K562 (cell line): ENCODE measurements around the gene UFC1. TPM values are rescaled to one million over a fixed set of nuclear protein-coding genes. Genes with fewer than 3 reads are reported as not detected.

Experiments
- ATF1 ChIP-seq, 2 experiments: fragments of 450-650 bp in 1 of 2; IDR thresholded peaks; 2 replicates each; pipeline ENCODE4 v1.6.1; 2016; ENCODE audit warnings: missing compliant biosample characterization in 1 of 2, missing genetic modification characterization in 1 of 2
- C11orf30 ChIP-seq: fragments of 450-650 bp; IDR thresholded peaks from 2 replicates; pipeline ENCODE4 v1.6.1; 2016; ENCODE audit warnings: low read depth, mild to moderate bottlenecking
- CXXC5 ChIP-seq: fragments of 250-450 bp; sonication (Bioruptor Pico); IDR thresholded peaks from 2 replicates; pipeline ENCODE4 v1.8.0; 2022; ENCODE audit warnings: inconsistent platforms, mild to moderate bottlenecking, moderate library complexity
- E2F3 ChIP-seq: fragments of 250-450 bp; sonication (Bioruptor Pico); IDR thresholded peaks from 2 replicates; pipeline ENCODE4 v1.4.0; 2020; ENCODE audit warnings: mild to moderate bottlenecking
- FIP1L1 ChIP-seq: fragments of 200-400 bp; formaldehyde crosslinking; IDR thresholded peaks from 2 replicates; pipeline ENCODE4 v1.6.1; 2018; ENCODE audit warnings: mild to moderate bottlenecking, low read depth, low read length; ENCODE audit not compliant: poor library complexity, severe bottlenecking
- HOXB6 ChIP-seq: fragments of 250-450 bp; sonication (Bioruptor Pico); IDR thresholded peaks from 2 replicates; pipeline ENCODE4 v1.5.1; 2022; ENCODE audit warnings: mild to moderate bottlenecking, borderline replicate concordance
- LARP7 ChIP-seq: fragments of 450-650 bp; IDR thresholded peaks from 2 replicates; pipeline ENCODE4 v1.6.1; 2016
- NELFE ChIP-seq: IDR thresholded peaks from 2 replicates; pipeline ENCODE4 v1.6.1; 2011; ENCODE audit warnings: mild to moderate bottlenecking; ENCODE audit not compliant: insufficient read depth, insufficient read length
- POLR2H ChIP-seq: IDR thresholded peaks from 2 replicates; pipeline ENCODE4 v1.6.1; 2016; ENCODE audit warnings: missing genetic modification characterization, low read depth, mild to moderate bottlenecking, control low read depth, missing compliant biosample characterization, moderate library complexity
- PPARD ChIP-seq: fragments of 250-450 bp; sonication (Bioruptor Pico); IDR thresholded peaks from 2 replicates; pipeline ENCODE4 v1.8.0; 2022; ENCODE audit warnings: inconsistent platforms, mild to moderate bottlenecking, moderate library complexity
- PURB ChIP-seq: sonication (generic); formaldehyde crosslinking; IDR thresholded peaks from 2 replicates; pipeline ENCODE4 v1.9.0; 2021; ENCODE audit warnings: low read depth, mild to moderate bottlenecking, missing genetic modification reagents
- YY1 ChIP-seq, 3 experiments: IDR thresholded peaks; 2 replicates each; pipeline ENCODE4 v1.6.1; 2011; ENCODE audit warnings: low read length in 2 of 3, mild to moderate bottlenecking in 2 of 3, moderate library complexity in 2 of 3, borderline replicate concordance in 1 of 3, control low read depth in 1 of 3, low read depth in 1 of 3; ENCODE audit not compliant: insufficient read depth in 3 of 3, insufficient replicate concordance in 2 of 3, control insufficient read depth in 1 of 3, insufficient read length in 1 of 3; ENCODE audit errors: extremely low read depth in 1 of 3
- ZBTB33 ChIP-seq: sonication (generic); formaldehyde crosslinking; IDR thresholded peaks from 2 replicates; pipeline ENCODE4 v1.8.1; 2023; ENCODE audit warnings: mild to moderate bottlenecking, missing genetic modification reagents
- ZFP36 ChIP-seq: fragments of 150-350 bp; IDR thresholded peaks from 2 replicates; pipeline ENCODE4 v1.6.1; 2018; ENCODE audit warnings: low read length, low read depth; ENCODE audit not compliant: partially characterized antibody
- ZNF133 ChIP-seq: fragments of 250-450 bp; sonication (Bioruptor Pico); IDR thresholded peaks from 2 replicates; pipeline ENCODE4 v1.4.0; 2020; ENCODE audit warnings: mild to moderate bottlenecking
- ZNF146 ChIP-seq: IDR thresholded peaks from one replicate; pipeline ENCODE4 v1.6.1; 2018; ENCODE audit warnings: missing compliant biosample characterization; ENCODE audit not compliant: unreplicated experiment
- ZNF263 ChIP-seq: sonication (generic); formaldehyde crosslinking; IDR thresholded peaks from 2 replicates; pipeline ENCODE4 v1.8.0; 2022; ENCODE audit warnings: mild to moderate bottlenecking, missing genetic modification reagents, borderline replicate concordance
- polyA plus RNA-seq, 8 experiments: library from polyadenylated mRNA; depleted of rRNA in 4 of 8; stranded (reverse) in 5 of 8; unstranded in 3 of 8; fragments of >200 nt; fragmentation: Nextera tagmentation in 2 of 8; fragmentation: Illumina TruSeq in 1 of 8; extraction: Ambion mirVana in 2 of 8; extraction: Trizol in 1 of 8; gene quantifications; 2 replicates each; pipeline versions ENCODE4 v1.2.1 to v1.2.3, GENCODE V29; 2011 to 2014; ENCODE audit warnings: inconsistent platforms in 1 of 8, missing spikeins in 1 of 8
- total RNA-seq, 7 experiments: library from RNA; depleted of rRNA in 6 of 7; stranded (reverse); fragments of >200 nt in 6 of 7; fragmentation: Illumina TruSeq in 2 of 7; extraction: Trizol in 2 of 7; gene quantifications; 2 replicates each; pipeline versions ENCODE4 v1.2.1 to v1.2.3, GENCODE V29; 2011 to 2021; ENCODE audit warnings: low replicate concordance in 1 of 7
- TF ChIP-seq, protein P1 (sequence below): sonication (generic); formaldehyde crosslinking; IDR thresholded peaks from 2 replicates; pipeline ENCODE4 v1.8.0; 2023; ENCODE audit warnings: mild to moderate bottlenecking, missing genetic modification reagents

Gene UFC1
- total and polyA plus RNA-seq, 9 of the 15 experiments (the other 6 are each of a cell fraction or from before 2014, with no cell fraction given), result 92.8 to 220 (median 161) TPM

DNA sequence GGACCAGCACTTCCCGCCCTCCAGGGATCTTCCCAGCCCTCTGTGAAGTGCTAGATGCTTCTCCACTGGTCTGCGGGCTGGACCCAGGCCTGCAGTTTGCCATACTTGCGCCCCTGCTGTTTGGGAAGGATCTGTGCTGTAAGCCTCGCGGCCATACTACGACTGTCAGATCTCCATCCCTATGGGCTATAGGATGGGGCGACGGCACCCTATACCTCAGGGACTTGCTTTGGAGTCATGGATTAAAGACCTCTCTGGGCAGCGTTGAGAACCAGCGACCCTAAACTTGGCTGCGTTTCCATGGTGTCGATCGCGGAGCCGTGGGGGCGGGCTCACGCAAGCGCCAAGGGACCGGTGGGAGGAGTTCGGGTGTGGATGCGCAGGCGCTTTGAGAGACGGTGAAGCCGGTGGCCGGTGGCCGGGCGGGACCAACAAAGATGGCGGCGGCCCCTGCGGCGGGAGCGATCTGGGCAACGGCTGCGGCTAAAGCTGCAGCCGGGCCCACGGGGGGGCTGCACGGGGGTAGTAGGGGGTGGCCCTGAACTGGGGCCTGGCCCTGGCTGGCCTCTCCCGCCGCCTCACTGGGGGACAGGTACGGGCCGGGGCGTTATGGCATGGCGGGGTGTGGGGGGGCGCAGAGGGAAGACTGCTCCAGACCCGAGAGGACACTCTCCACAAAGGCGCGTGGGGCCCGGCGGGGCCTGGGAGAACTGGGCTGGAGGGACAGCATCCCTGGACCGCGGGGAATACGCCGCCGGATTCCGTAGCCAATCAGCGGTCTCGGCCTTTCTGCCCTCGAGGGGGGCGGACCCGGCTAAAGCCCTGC lies 5.5 kb downstream of the UFC1 start, which contains the start of gene USP21 (continued):
- TF ChIP-seq CXXC5 (CRISPR knock-in tag) (peak; percentile 65; the same call in 1 of the 2 replicates), ATF1 (CRISPR knock-in tag; IDR thresholded peaks at IDR 0.05) (no peak), ATF1 (tag; IDR thresholded peaks at IDR 0.05) (peak; percentile 23; the same call in 1 of the 2 replicates), NELFE (no peak), LARP7 (0 out of 2 replicates have a peak, but pooled peaks have one; percentile 21), PPARD (CRISPR knock-in tag) (no peak), C11orf30 (peak; percentile 33; the same call in 1 of the 2 replicates), ZNF263 (0 out of 2 replicates have a peak, but pooled peaks have one; percentile 2), YY1 (IDR thresholded peaks at IDR 0.05; ENCODE audit: borderline replicate concordance in 1 of 3, control insufficient read depth in 1 of 3, extremely low read depth in 1 of 3, insufficient read depth in 3 of 3, insufficient read length in 1 of 3, insufficient replicate concordance in 2 of 3, low read depth in 1 of 3, low read length in 2 of 3) (peak; percentile 94 to 98 (median 98)), POLR2H (tag) (peak; percentile 34; the same call in 1 of the 2 replicates), E2F3 (0 out of 2 replicates have a peak, but pooled peaks have one; percentile 5), FIP1L1 (peak; percentile 45), HOXB6 (CRISPR knock-in tag) (no peak), ZNF133 (CRISPR knock-in tag) (no peak), ZFP36 (no peak), ZBTB33 (peak; percentile 46; the same call in 1 of the 2 replicates), ZNF146 (CRISPR knock-in tag) (no peak), PURB (CRISPR knock-in tag) (no peak)
- TF ChIP-seq, protein P1, sequence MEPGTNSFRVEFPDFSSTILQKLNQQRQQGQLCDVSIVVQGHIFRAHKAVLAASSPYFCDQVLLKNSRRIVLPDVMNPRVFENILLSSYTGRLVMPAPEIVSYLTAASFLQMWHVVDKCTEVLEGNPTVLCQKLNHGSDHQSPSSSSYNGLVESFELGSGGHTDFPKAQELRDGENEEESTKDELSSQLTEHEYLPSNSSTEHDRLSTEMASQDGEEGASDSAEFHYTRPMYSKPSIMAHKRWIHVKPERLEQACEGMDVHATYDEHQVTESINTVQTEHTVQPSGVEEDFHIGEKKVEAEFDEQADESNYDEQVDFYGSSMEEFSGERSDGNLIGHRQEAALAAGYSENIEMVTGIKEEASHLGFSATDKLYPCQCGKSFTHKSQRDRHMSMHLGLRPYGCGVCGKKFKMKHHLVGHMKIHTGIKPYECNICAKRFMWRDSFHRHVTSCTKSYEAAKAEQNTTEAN, result peak; percentile 83; the same call in 1 of the 2 replicates
